Effector memory CD4-positive, alpha-beta T cell (primary cell): Measurements from ENCODE around the gene JAK3.
A peak's percentile ranks its signal among the peaks of the same experiment; 100 is the strongest.

ENCODE experiments used
- DNase-seq, 3 donors: peaks; one replicate each; pipeline ENCODE4 v3.0.0-alpha.2; 2020
- H3K27ac ChIP-seq: 2 replicates; pipeline ENCODE4 v1.7.0; 2013; ENCODE audit warnings: mild to moderate bottlenecking, low read length, moderate library complexity; ENCODE audit not compliant: insufficient read depth, poor library complexity, severe bottlenecking
- H3K27me3 ChIP-seq: replicated peaks from 2 replicates; pipeline ENCODE4 v1.7.0; 2013; ENCODE audit warnings: mild to moderate bottlenecking, low read length; ENCODE audit not compliant: insufficient read depth, control insufficient read depth, poor library complexity, severe bottlenecking
- H3K36me3 ChIP-seq: 2 replicates; pipeline ENCODE4 v1.7.0; 2013; ENCODE audit warnings: mild to moderate bottlenecking, low read length, moderate library complexity; ENCODE audit not compliant: control insufficient read depth, insufficient read depth
- H3K4me1 ChIP-seq: 2 replicates; pipeline ENCODE4 v1.7.0; 2013; ENCODE audit warnings: low read length, mild to moderate bottlenecking; ENCODE audit not compliant: control insufficient read depth, insufficient read depth, poor library complexity, severe bottlenecking
- H3K4me3 ChIP-seq: 2 replicates; pipeline ENCODE4 v1.7.0; 2013; ENCODE audit warnings: low read length, low read depth, mild to moderate bottlenecking; ENCODE audit not compliant: insufficient read depth, poor library complexity, severe bottlenecking
- H3K9me3 ChIP-seq: 2 replicates; pipeline ENCODE4 v1.7.0; 2013; ENCODE audit warnings: mild to moderate bottlenecking, low read length, moderate library complexity; ENCODE audit not compliant: control insufficient read depth

JAK3 gene

DNA sequence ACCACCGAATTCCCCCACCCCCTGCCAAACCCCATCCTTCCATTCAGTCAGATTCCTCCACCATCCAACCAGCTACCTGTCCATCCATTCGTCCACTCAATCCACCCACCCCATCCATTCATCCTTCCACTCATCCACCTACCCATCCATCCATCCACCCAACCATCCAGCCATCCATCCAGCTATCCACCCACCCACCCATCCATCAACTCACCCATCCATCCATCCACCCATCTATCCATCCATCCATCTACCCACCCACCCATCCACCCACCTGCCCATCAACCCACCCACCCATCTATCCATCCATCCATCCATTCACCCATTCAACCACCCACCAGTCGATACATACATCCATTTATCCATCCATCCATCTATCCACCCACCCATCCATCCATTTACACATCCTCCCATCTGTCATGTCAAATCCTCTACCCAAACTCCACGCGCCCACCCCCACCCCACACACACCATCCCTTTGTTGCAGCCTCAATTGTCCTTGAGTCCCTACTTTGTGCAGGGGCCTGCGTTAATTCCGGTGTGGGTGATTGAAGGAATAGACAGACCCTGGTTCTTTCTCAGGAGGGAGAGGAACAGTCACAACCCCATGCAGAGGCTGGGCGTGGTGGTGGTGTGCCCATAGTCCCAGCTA lies 18.7 kb upstream of the JAK3 start:
- no peak overlapping the region for H3K4me3 ChIP-seq
- DNase-seq: no peak
- peaks cover 3% of the 10 kb centered on the region for H3K4me1 ChIP-seq
- no peaks in the 10 kb centered on the region for H3K27me3 ChIP-seq
- no peak overlapping the region for H3K27ac ChIP-seq
- peaks cover 34% of the 10 kb centered on the region for H3K36me3 ChIP-seq
- H3K9me3 ChIP-seq: no peaks in the 10 kb centered on the region

DNA sequence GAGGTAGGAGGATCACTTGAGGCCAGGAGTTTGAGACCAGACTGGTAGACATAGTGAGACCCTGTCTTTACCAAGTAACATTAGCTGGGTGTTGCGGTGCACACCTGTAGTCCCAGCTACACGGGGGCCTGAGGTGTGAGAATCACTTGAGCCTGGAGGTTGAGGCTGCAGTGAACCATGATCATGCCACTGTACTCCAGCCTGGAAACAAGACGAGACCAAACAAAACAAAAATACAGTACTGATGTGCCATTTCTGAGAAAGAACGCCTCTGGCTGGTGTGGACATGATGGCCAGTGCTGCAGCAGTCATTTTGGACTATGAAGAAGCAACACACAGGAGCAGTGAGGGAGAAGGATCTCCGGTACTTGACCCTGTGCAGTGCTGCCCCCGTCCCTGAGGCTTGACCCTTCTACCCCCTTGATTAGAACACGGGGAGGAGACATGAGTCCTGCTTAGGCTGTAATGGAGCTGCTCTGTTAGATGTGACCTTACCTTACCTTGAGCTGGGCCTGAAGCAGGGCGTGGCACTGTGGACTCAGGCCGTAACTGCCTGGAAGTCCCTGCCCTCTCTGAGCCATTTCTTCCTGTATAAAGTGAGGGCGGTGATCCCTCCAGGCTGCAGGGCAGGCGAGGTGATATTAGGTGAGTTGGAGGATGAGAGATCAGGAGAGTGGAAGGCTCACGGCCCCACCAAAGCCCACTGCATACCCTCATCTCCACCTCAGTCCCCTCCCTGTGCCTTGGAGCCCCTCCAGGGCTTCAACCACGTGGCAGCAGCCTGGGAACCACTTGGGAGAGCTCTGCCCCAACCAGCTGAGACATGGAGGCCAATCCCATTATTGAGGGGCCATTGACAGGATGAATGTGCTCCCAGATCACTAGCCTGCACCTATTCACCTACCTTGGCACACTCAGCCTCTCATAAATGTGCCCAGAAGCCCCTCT lies 17.9 kb upstream of the JAK3 start:
- no peak for DNase-seq
- no peak overlapping the region for H3K27ac ChIP-seq
- peaks cover 36% of the 10 kb centered on the region for H3K36me3 ChIP-seq
- no peaks in the 10 kb centered on the region for H3K27me3 ChIP-seq
- no peaks in the 10 kb centered on the region for H3K9me3 ChIP-seq
- H3K4me1 ChIP-seq: peaks cover 8% of the 10 kb centered on the region
- no peak overlapping the region for H3K4me3 ChIP-seq

DNA sequence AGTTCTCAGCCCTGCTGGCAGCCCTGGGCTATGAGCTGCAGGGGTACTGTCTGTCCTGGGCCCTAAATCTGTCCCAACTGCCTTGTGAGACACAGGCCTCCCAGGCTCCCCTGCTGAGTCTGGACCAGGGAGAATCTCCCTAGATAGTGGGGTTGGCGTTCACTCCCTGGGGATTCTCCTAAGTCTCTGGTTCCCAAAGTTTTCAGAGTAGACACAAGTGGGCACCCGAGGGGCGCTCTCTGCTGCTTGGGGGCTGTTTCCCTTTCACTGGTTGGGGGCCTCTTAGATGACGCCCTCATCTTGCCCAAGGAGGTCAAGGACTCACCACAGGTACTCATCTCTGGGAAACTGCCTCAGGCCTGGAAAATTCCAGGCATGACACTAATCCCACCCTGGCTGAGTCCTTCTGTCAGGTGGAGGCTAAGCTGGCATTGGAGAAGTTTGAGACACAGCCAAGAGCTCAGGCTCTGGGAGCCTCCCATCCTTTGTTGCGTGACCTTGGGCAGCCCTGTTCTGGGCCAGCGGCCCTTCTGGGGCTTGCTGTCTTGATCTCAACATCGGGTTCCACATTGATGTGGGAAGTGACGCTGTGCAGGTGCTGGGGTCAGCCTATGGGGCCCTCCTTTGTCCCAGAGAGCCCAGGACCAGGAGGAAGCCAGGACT lies 15.9 kb upstream of the JAK3 start:
- Histone ChIP-seq H3K27me3 (no peaks in the 10 kb centered on the region), H3K4me1 (peaks cover 12% of the 10 kb centered on the region), H3K27ac (no peak overlapping the region), H3K36me3 (peaks cover 36% of the 10 kb centered on the region), H3K4me3 (no peak overlapping the region), H3K9me3 (no peaks in the 10 kb centered on the region)
- DNase-seq: no peak

DNA sequence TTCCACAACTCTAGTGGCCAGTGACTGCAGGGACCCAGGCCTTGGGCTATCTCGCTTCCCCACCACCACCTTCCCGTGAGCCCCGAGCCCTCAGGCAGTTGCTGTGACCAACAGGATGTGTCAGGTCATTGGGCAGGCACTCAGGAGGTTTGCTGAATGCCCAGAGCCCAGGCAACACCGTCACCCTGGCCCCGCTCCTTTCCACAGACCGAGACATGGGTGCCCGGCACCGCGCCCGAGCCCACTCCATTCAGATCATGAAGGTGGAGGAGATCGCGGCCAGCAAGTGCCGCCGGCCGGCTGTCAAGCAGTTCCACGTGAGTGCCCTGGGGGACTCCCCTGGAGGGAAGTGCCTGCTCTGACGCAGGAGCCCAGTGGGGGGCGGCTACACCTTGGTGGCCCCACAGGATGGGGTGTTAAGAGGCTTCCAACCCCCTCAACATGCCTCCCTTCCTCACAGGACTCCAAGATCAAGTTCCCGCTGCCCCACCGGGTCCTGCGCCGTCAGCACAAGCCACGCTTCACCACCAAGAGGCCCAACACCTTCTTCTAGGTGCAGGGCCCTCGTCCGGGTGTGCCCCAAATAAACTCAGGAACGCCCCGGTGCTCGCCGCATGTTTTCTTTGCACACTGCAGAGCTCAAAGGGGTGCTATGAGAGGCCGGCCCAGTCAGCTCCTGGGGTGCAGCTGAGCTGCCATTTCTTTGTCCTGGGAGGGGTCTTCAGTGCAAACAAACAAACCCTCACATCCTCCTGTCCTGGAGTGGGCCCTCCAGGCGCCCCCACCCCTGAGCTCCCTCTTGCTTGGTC lies 15.1 kb upstream of the JAK3 start:
- H3K27ac ChIP-seq: no peak overlapping the region
- peaks cover 12% of the 10 kb centered on the region for H3K4me1 ChIP-seq
- no peak for DNase-seq
- H3K27me3 ChIP-seq: no peaks in the 10 kb centered on the region
- H3K4me3 ChIP-seq: no peak overlapping the region
- peaks cover 36% of the 10 kb centered on the region for H3K36me3 ChIP-seq
- no peaks in the 10 kb centered on the region for H3K9me3 ChIP-seq

DNA sequence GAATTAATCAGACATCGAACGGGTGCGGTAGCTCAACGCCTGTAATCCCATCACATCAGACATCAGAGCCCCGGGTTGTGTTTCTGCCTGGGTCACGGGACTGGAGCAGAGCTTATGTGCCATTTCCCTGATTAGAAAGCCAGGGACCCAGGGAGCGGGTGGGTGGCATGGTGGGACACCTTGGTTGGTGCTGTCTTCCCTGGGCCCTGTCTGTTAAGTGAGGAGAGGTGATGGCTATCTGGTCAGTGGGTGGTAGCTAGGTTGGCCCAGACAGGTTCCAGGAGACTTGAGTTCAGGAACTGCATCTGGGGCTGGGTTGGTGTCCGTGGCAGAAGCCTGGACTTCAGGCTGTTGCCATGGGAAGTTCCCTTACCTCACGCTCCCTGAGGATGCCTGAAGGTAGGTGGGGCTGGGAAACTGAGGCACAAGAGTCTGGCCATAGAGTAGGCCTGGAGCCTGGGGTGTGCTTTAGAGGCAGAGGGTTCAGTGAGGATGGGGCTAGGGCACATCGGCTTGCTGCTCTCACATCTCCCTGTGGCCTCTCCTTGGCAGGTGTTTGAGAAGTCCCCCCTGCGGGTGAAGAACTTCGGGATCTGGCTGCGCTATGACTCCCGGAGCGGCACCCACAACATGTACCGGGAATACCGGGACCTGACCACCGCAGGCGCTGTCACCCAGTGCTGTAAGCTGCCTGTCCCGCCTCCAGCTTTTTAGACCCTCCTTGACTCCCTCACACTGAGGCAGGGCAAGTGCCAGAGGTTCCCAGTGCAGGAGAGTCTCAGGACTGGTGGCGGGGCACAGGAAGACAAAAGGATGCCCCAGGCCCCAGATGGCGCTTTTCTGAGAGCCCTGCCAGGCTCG lies 14.0 kb upstream of the JAK3 start:
- Histone ChIP-seq H3K9me3 (no peaks in the 10 kb centered on the region), H3K27me3 (no peaks in the 10 kb centered on the region), H3K4me3 (no peak overlapping the region), H3K27ac (peak overlapping the region; percentile 29), H3K4me1 (peaks cover 12% of the 10 kb centered on the region), H3K36me3 (peaks cover 36% of the 10 kb centered on the region)
- no peak for DNase-seq

DNA sequence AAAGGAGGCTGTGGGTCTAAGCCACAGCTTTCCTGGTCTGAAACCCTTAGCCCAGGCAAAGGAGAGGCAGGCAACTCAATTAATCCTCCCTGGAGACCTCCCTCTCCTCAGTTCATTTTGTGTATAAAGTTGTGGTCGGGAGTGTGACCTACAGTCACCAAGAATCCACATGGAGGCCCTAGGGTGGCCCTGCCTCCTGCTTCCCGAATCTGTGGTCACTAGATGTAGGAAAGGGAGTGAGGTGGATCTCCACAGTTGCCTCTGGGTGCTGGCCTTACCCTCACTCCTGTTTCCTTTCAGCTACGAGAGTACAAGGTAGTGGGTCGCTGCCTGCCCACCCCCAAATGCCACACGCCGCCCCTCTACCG lies 13.2 kb upstream of the JAK3 start:
- no peak for DNase-seq
- H3K9me3 ChIP-seq: no peaks in the 10 kb centered on the region
- H3K36me3 ChIP-seq: peaks cover 36% of the 10 kb centered on the region
- no peaks in the 10 kb centered on the region for H3K27me3 ChIP-seq
- peak overlapping the region; percentile 83 for H3K4me3 ChIP-seq
- peak overlapping the region; percentile 29 for H3K27ac ChIP-seq
- peaks cover 12% of the 10 kb centered on the region for H3K4me1 ChIP-seq

GRCh38 chr19:17860331-17860992 lies 12.7 kb upstream of the JAK3 start:
- Histone ChIP-seq H3K27me3 (no peaks in the 10 kb centered on the region), H3K36me3 (peaks cover 36% of the 10 kb centered on the region), H3K4me1 (peaks cover 12% of the 10 kb centered on the region), H3K4me3 (peak overlapping the region; percentile 83), H3K9me3 (no peaks in the 10 kb centered on the region), H3K27ac (peak overlapping the region; percentile 73)
- no peak for DNase-seq

DNA sequence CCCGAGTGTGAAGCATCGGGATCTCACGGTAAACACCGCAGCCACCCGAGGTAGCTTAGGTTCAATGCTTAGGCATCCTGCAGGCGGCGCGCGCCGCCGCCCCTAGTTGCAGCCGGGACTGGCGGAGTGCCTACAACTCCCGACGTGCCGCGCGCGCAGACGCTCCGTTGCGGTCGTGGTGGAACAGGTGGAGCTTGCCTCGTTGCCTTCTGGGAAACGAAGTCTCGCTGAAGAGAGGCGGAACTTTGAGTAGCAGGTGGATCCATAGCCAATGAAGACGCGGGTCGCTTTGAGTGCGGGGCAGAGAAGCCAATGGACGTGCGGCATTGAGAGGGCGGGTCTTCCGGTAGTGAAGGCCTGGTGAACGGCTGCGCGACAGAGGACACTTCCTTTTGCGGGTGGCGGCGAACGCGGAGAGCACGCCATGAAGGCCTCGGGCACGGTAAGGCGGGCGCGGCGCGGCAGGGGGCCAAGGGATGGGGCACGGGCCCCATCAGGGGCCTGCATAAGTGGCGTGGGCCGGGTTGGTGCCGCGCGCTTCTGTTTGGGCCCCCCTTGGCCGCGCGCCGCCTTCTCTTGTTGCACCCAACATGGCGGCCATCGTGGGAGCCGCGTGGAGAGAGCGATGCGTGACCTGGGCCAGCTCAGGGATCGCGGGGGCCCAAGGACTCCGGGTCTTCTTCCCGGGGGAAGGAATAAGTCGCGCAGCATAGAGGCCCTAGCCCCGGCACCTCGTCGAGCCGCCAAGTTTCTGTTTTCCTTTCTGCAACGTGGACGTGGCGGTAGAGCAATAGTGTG lies 11.9 kb upstream of the JAK3 start, which contains the start of gene RPL18A:
Gene RPL18A, plus strand, starts transcription at position 378 of the 798 bp plus-strand sequence. Its CDS starts 47 bp downstream, at position 425.
- no peaks in the 10 kb centered on the region for H3K9me3 ChIP-seq
- H3K4me1 ChIP-seq: peaks cover 12% of the 10 kb centered on the region
- peak; percentile 98 to 99 (median 99) for DNase-seq
- H3K36me3 ChIP-seq: peaks cover 35% of the 10 kb centered on the region
- H3K27ac ChIP-seq: peak within 1 kb of the TSS; percentile 73
- H3K4me3 ChIP-seq: peak within 1 kb of the TSS; percentile 83
- H3K27me3 ChIP-seq: no peaks in the 10 kb centered on the region
